Liver (tissue), 9 donors: ENCODE results near the gene GPRIN3. TPM values are rescaled to one million over a fixed set of nuclear protein-coding genes. Genes with fewer than 3 reads are reported as not detected.

Experiments
- DNase-seq: peaks from one replicate; pipeline ENCODE4 v3.0.0-alpha.2; 2017; ENCODE audit warnings: low spot score
- H3K27ac ChIP-seq, 2 donors: one replicate each; pipeline ENCODE4 v1.7.0; 2013; ENCODE audit warnings: inconsistent platforms in 2 of 2, low read length in 2 of 2, control low read depth in 1 of 2, low read depth in 1 of 2, mild to moderate bottlenecking in 1 of 2
- H3K27me3 ChIP-seq, 4 donors: one replicate each; pipeline versions ENCODE4 v1.6.1 to v1.7.0; 2013; ENCODE audit warnings: low read length in 3 of 4, inconsistent platforms in 1 of 4, mild to moderate bottlenecking in 1 of 4, moderate library complexity in 1 of 4; ENCODE audit not compliant: control insufficient read depth in 4 of 4, insufficient read depth in 4 of 4
- H3K36me3 ChIP-seq, 4 donors: one replicate each; pipeline versions ENCODE4 v1.6.1 to v1.7.0; 2013; ENCODE audit warnings: low read length in 3 of 4, mild to moderate bottlenecking in 3 of 4, low read depth in 1 of 4, moderate library complexity in 1 of 4; ENCODE audit not compliant: control insufficient read depth in 4 of 4, insufficient read depth in 3 of 4
- H3K4me1 ChIP-seq, 4 donors: one replicate each; pipeline versions ENCODE4 v1.6.1 to v1.7.0; 2013; ENCODE audit warnings: low read length in 3 of 4, mild to moderate bottlenecking in 3 of 4, moderate library complexity in 1 of 4; ENCODE audit not compliant: control insufficient read depth in 4 of 4, insufficient read depth in 4 of 4
- H3K4me3 ChIP-seq, 3 donors: one replicate each; pipeline versions ENCODE4 v1.6.1 to v1.7.0; 2013; ENCODE audit warnings: low read length in 3 of 3, control low read depth in 1 of 3, low read depth in 1 of 3, mild to moderate bottlenecking in 1 of 3
- H3K9ac ChIP-seq, 2 donors: one replicate each; pipeline ENCODE4 v1.7.0; 2013; ENCODE audit warnings: low read length in 2 of 2, mild to moderate bottlenecking in 2 of 2, moderate library complexity in 2 of 2, control low read depth in 1 of 2, low read depth in 1 of 2
- H3K9me3 ChIP-seq, 4 donors: one replicate each; pipeline versions ENCODE4 v1.6.1 to v1.7.0; 2013; ENCODE audit warnings: low read length in 3 of 4; ENCODE audit not compliant: control insufficient read depth in 4 of 4
- EGR1 ChIP-seq, 2 donors: IDR thresholded peaks; 2 replicates each; pipeline ENCODE4 v1.6.1; 2016 to 2018; ENCODE audit warnings: antibody characterized with exemption in 2 of 2, low read depth in 2 of 2
- FOXA1 ChIP-seq: IDR thresholded peaks from 2 replicates; pipeline ENCODE4 v1.6.1; 2016; ENCODE audit warnings: antibody characterized with exemption
- FOXA2 ChIP-seq: IDR thresholded peaks from 2 replicates; pipeline ENCODE4 v1.6.1; 2016; ENCODE audit warnings: antibody characterized with exemption
- GABPA ChIP-seq, 2 donors: IDR thresholded peaks in 1 of 2; conservative IDR thresholded peaks in 1 of 2; 2 replicates each; pipeline ENCODE4 v1.6.1; 2016; ENCODE audit warnings: antibody characterized with exemption in 2 of 2, mild to moderate bottlenecking in 1 of 2, moderate library complexity in 1 of 2
- HNF4A ChIP-seq, 2 donors: conservative IDR thresholded peaks; 2 replicates each; pipeline ENCODE4 v1.6.1; 2016; ENCODE audit warnings: antibody characterized with exemption in 2 of 2, mild to moderate bottlenecking in 2 of 2
- HNF4G ChIP-seq: IDR thresholded peaks from 2 replicates; pipeline ENCODE4 v1.6.1; 2016; ENCODE audit warnings: antibody characterized with exemption
- JUND ChIP-seq, 2 donors: IDR thresholded peaks; 2 replicates each; pipeline ENCODE4 v1.6.1; 2016; ENCODE audit warnings: antibody characterized with exemption in 2 of 2
- NR2F2 ChIP-seq: IDR thresholded peaks from 2 replicates; pipeline ENCODE4 v1.6.1; 2016; ENCODE audit warnings: antibody characterized with exemption
- RAD21 ChIP-seq, 2 donors: IDR thresholded peaks; 2 replicates each; pipeline ENCODE4 v1.6.1; 2016; ENCODE audit warnings: antibody characterized with exemption in 2 of 2, mild to moderate bottlenecking in 2 of 2
- RXRA ChIP-seq, 2 donors: IDR thresholded peaks; 2 replicates each; pipeline ENCODE4 v1.6.1; 2017 to 2018; ENCODE audit warnings: antibody characterized with exemption in 2 of 2, mild to moderate bottlenecking in 1 of 2
- SP1 ChIP-seq: IDR thresholded peaks from 2 replicates; pipeline ENCODE4 v1.6.1; 2018; ENCODE audit warnings: antibody characterized with exemption, mild to moderate bottlenecking
- WGBS: extraction: QIAGEN DNeasy Blood & Tissue Kit; methylation state at CpG from one replicate; pipeline ENCODE4 v1.1.7; 2013; 5-methylcytosine and 5-hydroxymethylcytosine counted together
- polyA plus RNA-seq, 2 donors: library from polyadenylated mRNA; stranded (reverse) in 1 of 2; unstranded in 1 of 2; fragments of 200-250 nt in 1 of 2; fragments of >200 nt in 1 of 2; fragmentation: Nextera tagmentation in 1 of 2; extraction: Ambion mirVana in 1 of 2; gene quantifications; one replicate each; pipeline versions ENCODE4 v1.2.1 to v1.2.3, GENCODE V29; 2013 to 2015
- total RNA-seq, 2 donors: library from RNA; depleted of rRNA; stranded (reverse); fragments of >200 nt; gene quantifications; one replicate each; pipeline ENCODE4 v1.2.3, GENCODE V29; 2014
- TF ChIP-seq, protein P1 (sequence below): fragments of 150-350 bp; IDR thresholded peaks from 2 replicates; pipeline ENCODE4 v1.5.1; 2017; ENCODE audit warnings: improper control_type of control experiment, low read depth, low read length; ENCODE audit not compliant: missing input control
- TF ChIP-seq, protein P2 (sequence below): IDR thresholded peaks from 2 replicates; pipeline ENCODE4 v1.6.1; 2016; ENCODE audit warnings: antibody characterized with exemption
- TF ChIP-seq, protein P3 (sequence below): IDR thresholded peaks from 2 replicates; pipeline ENCODE4 v1.6.1; 2016; ENCODE audit warnings: antibody characterized with exemption
- TF ChIP-seq, protein P4 (sequence below): IDR thresholded peaks from 2 replicates; pipeline ENCODE4 v1.6.1; 2016; ENCODE audit warnings: antibody characterized with exemption, mild to moderate bottlenecking
- TF ChIP-seq, protein P5 (sequence below): IDR thresholded peaks from 2 replicates; pipeline ENCODE4 v1.6.1; 2016; ENCODE audit warnings: antibody characterized with exemption
- donor health status: healthy.
- donor health status: healthy.
- donor health status: healthy.
- donor health status: healthy.
- donor health status: healthy.

The GPRIN3 gene
- total and polyA plus RNA-seq, 4 donors, result 0.25 to 1.5 (median 0.95) TPM

DNA sequence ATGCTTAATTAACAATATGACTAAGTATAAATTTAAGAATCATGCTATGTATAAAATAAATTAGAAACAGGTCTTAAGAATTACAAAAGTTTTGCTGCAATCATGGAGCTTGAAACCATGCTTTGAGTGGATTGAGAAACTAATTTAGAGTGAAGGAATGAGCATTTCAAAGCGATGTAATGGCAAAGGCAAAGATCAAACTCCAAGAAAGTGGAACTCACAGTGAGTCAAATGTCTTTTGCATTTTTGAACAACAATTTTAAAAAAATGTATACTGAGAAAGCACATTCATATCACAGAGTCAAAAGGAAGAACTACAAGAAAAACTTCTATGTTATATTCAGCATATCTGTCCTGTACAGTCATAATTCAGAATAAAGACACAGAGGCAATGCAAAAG lies 6.6 kb downstream of the GPRIN3 start:
- Histone ChIP-seq H3K9ac (no peak overlapping the region), H3K4me3 (no peak overlapping the region), H3K27me3 (no peaks in the 10 kb centered on the region), H3K4me1 (peaks cover 0 to 16% (median 10%) of the 10 kb centered on the region in 4 donors), H3K36me3 (peaks cover 0 to 2% (median 0%) of the 10 kb centered on the region in 4 donors), H3K9me3 (no peaks in the 10 kb centered on the region), H3K27ac (no peak overlapping the region)
- DNase-seq, result no peak
- TF ChIP-seq, protein P1, sequence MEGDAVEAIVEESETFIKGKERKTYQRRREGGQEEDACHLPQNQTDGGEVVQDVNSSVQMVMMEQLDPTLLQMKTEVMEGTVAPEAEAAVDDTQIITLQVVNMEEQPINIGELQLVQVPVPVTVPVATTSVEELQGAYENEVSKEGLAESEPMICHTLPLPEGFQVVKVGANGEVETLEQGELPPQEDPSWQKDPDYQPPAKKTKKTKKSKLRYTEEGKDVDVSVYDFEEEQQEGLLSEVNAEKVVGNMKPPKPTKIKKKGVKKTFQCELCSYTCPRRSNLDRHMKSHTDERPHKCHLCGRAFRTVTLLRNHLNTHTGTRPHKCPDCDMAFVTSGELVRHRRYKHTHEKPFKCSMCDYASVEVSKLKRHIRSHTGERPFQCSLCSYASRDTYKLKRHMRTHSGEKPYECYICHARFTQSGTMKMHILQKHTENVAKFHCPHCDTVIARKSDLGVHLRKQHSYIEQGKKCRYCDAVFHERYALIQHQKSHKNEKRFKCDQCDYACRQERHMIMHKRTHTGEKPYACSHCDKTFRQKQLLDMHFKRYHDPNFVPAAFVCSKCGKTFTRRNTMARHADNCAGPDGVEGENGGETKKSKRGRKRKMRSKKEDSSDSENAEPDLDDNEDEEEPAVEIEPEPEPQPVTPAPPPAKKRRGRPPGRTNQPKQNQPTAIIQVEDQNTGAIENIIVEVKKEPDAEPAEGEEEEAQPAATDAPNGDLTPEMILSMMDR, result no peak
- TF ChIP-seq, protein P2, sequence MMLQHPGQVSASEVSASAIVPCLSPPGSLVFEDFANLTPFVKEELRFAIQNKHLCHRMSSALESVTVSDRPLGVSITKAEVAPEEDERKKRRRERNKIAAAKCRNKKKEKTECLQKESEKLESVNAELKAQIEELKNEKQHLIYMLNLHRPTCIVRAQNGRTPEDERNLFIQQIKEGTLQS, result no peak
- no peak for TF ChIP-seq EGR1 (IDR thresholded peaks at IDR 0.05; ENCODE audit: low read depth in 2 of 2)
- no peak for TF ChIP-seq RXRA (IDR thresholded peaks at IDR 0.05)
- TF ChIP-seq FOXA1, result no peak
- TF ChIP-seq JUND (IDR thresholded peaks at IDR 0.05), result no peak
- TF ChIP-seq FOXA2, result no peak
- no peak for TF ChIP-seq RAD21 (IDR thresholded peaks at IDR 0.05)
- no peak for TF ChIP-seq GABPA (IDR thresholded peaks at IDR 0.05 in 1 of 2, conservative IDR thresholded peaks at IDR 0.05 in 1 of 2)
- TF ChIP-seq HNF4A (conservative IDR thresholded peaks at IDR 0.05), result no peak
- TF ChIP-seq NR2F2, result no peak
- 71% methylated on average over 1 of the region's 1 CpG for WGBS

DNA sequence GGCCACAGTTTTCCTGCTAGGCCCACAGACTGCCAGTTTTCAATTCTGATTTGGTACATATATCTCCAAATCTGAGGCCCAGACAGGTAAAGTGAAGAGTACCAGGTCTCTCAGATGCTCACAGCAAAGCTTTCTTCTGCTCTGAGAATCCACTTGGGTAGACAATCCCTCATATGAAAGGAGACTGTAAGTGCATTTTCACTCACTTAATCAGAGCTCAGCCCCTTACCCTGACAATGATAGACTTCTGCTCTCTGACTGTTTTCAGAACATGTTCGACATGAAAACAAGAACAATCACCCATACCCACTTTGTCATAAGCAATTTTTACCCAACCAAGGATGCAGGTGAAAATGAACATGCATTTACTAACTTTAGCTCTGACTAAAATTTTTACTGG lies 7.1 kb downstream of the GPRIN3 start:
- Histone ChIP-seq H3K36me3 (peaks cover 0 to 2% (median 0%) of the 10 kb centered on the region in 4 donors), H3K27ac (no peak overlapping the region), H3K9me3 (no peaks in the 10 kb centered on the region), H3K4me3 (no peak overlapping the region), H3K27me3 (no peaks in the 10 kb centered on the region), H3K4me1 (peaks cover 0 to 17% (median 12%) of the 10 kb centered on the region in 4 donors), H3K9ac (no peak overlapping the region)
- TF ChIP-seq SP1 (no peak), GABPA (IDR thresholded peaks at IDR 0.05 in 1 of 2, conservative IDR thresholded peaks at IDR 0.05 in 1 of 2) (no peak), RXRA (IDR thresholded peaks at IDR 0.05) (no peak), JUND (IDR thresholded peaks at IDR 0.05) (no peak), FOXA2 (no peak)
- TF ChIP-seq, protein P3, sequence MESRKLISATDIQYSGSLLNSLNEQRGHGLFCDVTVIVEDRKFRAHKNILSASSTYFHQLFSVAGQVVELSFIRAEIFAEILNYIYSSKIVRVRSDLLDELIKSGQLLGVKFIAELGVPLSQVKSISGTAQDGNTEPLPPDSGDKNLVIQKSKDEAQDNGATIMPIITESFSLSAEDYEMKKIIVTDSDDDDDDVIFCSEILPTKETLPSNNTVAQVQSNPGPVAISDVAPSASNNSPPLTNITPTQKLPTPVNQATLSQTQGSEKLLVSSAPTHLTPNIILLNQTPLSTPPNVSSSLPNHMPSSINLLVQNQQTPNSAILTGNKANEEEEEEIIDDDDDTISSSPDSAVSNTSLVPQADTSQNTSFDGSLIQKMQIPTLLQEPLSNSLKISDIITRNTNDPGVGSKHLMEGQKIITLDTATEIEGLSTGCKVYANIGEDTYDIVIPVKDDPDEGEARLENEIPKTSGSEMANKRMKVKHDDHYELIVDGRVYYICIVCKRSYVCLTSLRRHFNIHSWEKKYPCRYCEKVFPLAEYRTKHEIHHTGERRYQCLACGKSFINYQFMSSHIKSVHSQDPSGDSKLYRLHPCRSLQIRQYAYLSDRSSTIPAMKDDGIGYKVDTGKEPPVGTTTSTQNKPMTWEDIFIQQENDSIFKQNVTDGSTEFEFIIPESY, result no peak
- DNase-seq, result no peak
- WGBS, result 88% methylated on average over 1 of the region's 1 CpG

DNA sequence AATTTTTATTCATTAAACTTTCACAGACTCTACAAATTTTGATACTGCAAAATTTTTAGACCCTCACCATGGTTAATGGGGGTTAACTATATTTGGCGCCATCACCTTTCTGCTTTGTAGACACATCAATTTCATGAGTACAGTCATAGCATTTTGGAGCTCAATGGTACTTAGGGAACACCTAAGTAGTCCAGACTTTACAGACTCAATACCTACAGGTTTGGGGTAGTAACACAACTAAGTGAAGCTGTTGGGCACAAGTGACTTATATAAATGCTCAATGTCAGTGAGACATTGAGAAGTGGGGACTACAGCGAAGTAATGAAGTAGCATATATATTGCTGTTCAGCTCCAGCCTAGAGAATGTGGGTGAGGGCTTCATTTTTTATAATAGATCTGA lies 7.5 kb downstream of the GPRIN3 start:
- Histone ChIP-seq H3K4me3 (no peak overlapping the region), H3K4me1 (peaks cover 0 to 20% (median 10%) of the 10 kb centered on the region in 4 donors), H3K9ac (peak overlapping the region in 1 of 2 donors; percentile 91), H3K27ac (peak overlapping the region in 1 of 2 donors; percentile 81), H3K36me3 (peaks cover 0 to 2% (median 0%) of the 10 kb centered on the region in 4 donors), H3K9me3 (no peaks in the 10 kb centered on the region), H3K27me3 (no peaks in the 10 kb centered on the region)
- no peak for TF ChIP-seq EGR1 (IDR thresholded peaks at IDR 0.05; ENCODE audit: low read depth in 2 of 2)
- no peak for TF ChIP-seq SP1
- no peak for TF ChIP-seq FOXA1
- no peak for TF ChIP-seq HNF4A (conservative IDR thresholded peaks at IDR 0.05)
- TF ChIP-seq, protein P4, sequence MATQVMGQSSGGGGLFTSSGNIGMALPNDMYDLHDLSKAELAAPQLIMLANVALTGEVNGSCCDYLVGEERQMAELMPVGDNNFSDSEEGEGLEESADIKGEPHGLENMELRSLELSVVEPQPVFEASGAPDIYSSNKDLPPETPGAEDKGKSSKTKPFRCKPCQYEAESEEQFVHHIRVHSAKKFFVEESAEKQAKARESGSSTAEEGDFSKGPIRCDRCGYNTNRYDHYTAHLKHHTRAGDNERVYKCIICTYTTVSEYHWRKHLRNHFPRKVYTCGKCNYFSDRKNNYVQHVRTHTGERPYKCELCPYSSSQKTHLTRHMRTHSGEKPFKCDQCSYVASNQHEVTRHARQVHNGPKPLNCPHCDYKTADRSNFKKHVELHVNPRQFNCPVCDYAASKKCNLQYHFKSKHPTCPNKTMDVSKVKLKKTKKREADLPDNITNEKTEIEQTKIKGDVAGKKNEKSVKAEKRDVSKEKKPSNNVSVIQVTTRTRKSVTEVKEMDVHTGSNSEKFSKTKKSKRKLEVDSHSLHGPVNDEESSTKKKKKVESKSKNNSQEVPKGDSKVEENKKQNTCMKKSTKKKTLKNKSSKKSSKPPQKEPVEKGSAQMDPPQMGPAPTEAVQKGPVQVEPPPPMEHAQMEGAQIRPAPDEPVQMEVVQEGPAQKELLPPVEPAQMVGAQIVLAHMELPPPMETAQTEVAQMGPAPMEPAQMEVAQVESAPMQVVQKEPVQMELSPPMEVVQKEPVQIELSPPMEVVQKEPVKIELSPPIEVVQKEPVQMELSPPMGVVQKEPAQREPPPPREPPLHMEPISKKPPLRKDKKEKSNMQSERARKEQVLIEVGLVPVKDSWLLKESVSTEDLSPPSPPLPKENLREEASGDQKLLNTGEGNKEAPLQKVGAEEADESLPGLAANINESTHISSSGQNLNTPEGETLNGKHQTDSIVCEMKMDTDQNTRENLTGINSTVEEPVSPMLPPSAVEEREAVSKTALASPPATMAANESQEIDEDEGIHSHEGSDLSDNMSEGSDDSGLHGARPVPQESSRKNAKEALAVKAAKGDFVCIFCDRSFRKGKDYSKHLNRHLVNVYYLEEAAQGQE, result no peak
- no peak for TF ChIP-seq GABPA (IDR thresholded peaks at IDR 0.05 in 1 of 2, conservative IDR thresholded peaks at IDR 0.05 in 1 of 2)
- no peak for TF ChIP-seq FOXA2
- TF ChIP-seq, protein P2, result no peak
- TF ChIP-seq HNF4G, result no peak
- TF ChIP-seq, protein P5, sequence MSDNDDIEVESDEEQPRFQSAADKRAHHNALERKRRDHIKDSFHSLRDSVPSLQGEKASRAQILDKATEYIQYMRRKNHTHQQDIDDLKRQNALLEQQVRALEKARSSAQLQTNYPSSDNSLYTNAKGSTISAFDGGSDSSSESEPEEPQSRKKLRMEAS, result no peak
- TF ChIP-seq RXRA (IDR thresholded peaks at IDR 0.05), result no peak
- no peak for DNase-seq
- 75% methylated on average over 2 of the region's 2 CpGs for WGBS
